ENCODE measurements around the gene TMEM120A. TPM values are rescaled to one million over a fixed set of nuclear protein-coding genes. Genes with fewer than 3 reads are reported as not detected.
A peak's percentile ranks its signal among the peaks of the same experiment; 100 is the strongest.
"Not testable (repeated sequence)": the region's sequence is repeated elsewhere in the genome, so short reads cannot be mapped to it uniquely, and the experiment has no call there.

TMEM120A gene
- total and polyA plus RNA-seq, 2 donors from 2014 or later: 47.0 to 141 TPM

GRCh38 chr7:76022026-76022780 is 27.8 kb upstream of the TMEM120A start:
- H3K27me3 ChIP-seq (ENCODE audit: control insufficient read depth, insufficient read depth, low read length): no peaks in the 10 kb centered on the region
- H3K36me3 ChIP-seq (ENCODE audit: control insufficient read depth in 2 of 3, insufficient read depth in 3 of 3, low read length in 3 of 3): peaks cover 0 to 11% (median 8%) of the 10 kb centered on the region in 3 donors
- DNase-seq (no peak), FAIRE-seq (no peak)
- no peak overlapping the region for H3K4me3 ChIP-seq (ENCODE audit: low read length in 3 of 3)
- H3K9me3 ChIP-seq (ENCODE audit: control insufficient read depth in 2 of 3, insufficient read depth in 1 of 3, low read length in 3 of 3): no peaks in the 10 kb centered on the region
- no peak for TF ChIP-seq CTCF (IDR thresholded peaks at IDR 0.05; ENCODE audit: borderline replicate concordance, extremely low read depth, insufficient read depth)
- no peak overlapping the region for H3K27ac ChIP-seq (ENCODE audit: low read depth in 2 of 2, low read length in 2 of 2)
- intact Hi-C loops (cut with DNase I): no loop called here
- no peaks in the 10 kb centered on the region for H3K4me1 ChIP-seq (ENCODE audit: control insufficient read depth in 2 of 3, insufficient read depth in 2 of 3, low read depth in 1 of 3, low read length in 3 of 3)
- H3K9ac ChIP-seq (ENCODE audit: low read length in 3 of 3): no peak overlapping the region

GRCh38 chr7:76020031-76020714 is 25.8 kb upstream of the TMEM120A start:
- Histone ChIP-seq H3K27me3 (ENCODE audit: control insufficient read depth, insufficient read depth, low read length) (no peaks in the 10 kb centered on the region), H3K36me3 (ENCODE audit: control insufficient read depth in 2 of 3, insufficient read depth in 3 of 3, low read length in 3 of 3) (peaks cover 0 to 11% (median 8%) of the 10 kb centered on the region in 3 donors), H3K27ac (ENCODE audit: low read depth in 2 of 2, low read length in 2 of 2) (no peak overlapping the region), H3K4me1 (ENCODE audit: control insufficient read depth in 2 of 3, insufficient read depth in 2 of 3, low read depth in 1 of 3, low read length in 3 of 3) (no peaks in the 10 kb centered on the region), H3K9ac (ENCODE audit: low read length in 3 of 3) (no peak overlapping the region), H3K4me3 (ENCODE audit: low read length in 3 of 3) (no peak overlapping the region), H3K9me3 (ENCODE audit: control insufficient read depth in 2 of 3, insufficient read depth in 1 of 3, low read length in 3 of 3) (no peaks in the 10 kb centered on the region)
- TF ChIP-seq CTCF (IDR thresholded peaks at IDR 0.05; ENCODE audit: borderline replicate concordance, extremely low read depth, insufficient read depth): peak; percentile 90
- FAIRE-seq (no peak), DNase-seq (peak; percentile 64 to 84 (median 72))
- intact Hi-C loops (cut with DNase I): no loop called here

GRCh38 chr7:76018520-76018919 is 24.1 kb upstream of the TMEM120A start:
- H3K4me1 ChIP-seq (ENCODE audit: control insufficient read depth in 2 of 3, insufficient read depth in 2 of 3, low read depth in 1 of 3, low read length in 3 of 3); H3K9ac ChIP-seq (ENCODE audit: low read length in 3 of 3); FAIRE-seq; H3K27me3 ChIP-seq (ENCODE audit: control insufficient read depth, insufficient read depth, low read length); H3K4me3 ChIP-seq (ENCODE audit: low read length in 3 of 3); H3K9me3 ChIP-seq (ENCODE audit: control insufficient read depth in 2 of 3, insufficient read depth in 1 of 3, low read length in 3 of 3); DNase-seq; H3K27ac ChIP-seq (ENCODE audit: low read depth in 2 of 2, low read length in 2 of 2): not testable (repeated sequence)
- intact Hi-C loops (cut with DNase I): loop anchor here (10.0 kb wide), 1 partner anchor 154 kb away; no protein-coding TSS in a partner anchor
- H3K36me3 ChIP-seq (ENCODE audit: control insufficient read depth in 2 of 3, insufficient read depth in 3 of 3, low read length in 3 of 3): peaks cover 0 to 11% (median 8%) of the 10 kb centered on the region in 3 donors
